ENCODE data around the gene STPG4. TPM values are rescaled to one million over a fixed set of nuclear protein-coding genes. Genes with fewer than 3 reads are reported as not detected.

STPG4 gene
- total RNA-seq, 6 donors from 2014 or later: 0.40 to 1.2 (median 0.48) TPM; not detected in 2

DNA sequence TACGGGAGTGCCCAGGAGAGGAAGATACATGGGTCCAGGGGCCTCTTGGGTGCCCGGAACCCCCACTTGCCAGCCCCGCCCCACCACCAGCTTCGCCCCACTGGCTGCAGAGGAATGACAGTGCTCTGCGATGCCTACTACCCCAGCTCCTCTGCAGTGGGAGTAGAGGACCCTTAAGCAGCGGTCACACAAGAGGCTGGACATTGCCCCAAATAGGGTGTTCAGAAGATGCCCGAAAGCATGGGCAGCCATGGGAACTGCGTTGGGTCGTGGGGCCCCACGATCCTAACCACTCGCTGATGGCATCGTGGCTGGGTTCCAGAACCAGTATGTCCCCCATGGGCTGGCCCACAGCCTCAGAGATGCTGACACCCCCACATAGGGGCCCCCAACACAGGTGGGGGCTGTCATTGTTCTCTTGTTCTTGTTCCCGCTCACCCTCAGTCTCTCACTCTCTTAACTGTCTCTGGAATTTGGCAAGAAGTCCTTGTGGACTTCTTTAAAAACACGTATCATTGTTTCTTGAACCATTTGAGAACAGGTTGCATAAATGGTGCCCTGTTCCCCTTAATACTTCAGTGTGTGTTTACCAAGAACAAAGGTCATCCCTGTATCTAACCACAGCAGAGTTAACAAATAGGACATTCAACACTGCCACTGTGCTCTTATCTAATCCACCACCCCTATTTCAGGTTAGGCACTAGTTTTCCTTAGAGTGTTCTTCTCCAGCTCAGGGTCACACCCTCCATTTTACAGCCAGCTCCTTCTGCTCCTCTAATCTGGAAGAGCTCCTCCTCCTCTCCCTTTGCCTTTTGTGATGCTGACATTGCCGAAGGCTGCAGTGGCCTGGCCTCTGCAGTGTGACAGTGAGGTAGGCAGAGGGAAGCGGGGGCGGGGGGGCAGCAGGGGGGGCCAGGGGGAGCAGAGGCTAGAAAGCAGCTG is 76.3 kb downstream of the STPG4 start:
- DNase-seq (no peak), ATAC-seq (ENCODE audit: low FRiP score in 2 of 2) (peak in 1 of 2 donors; percentile 4)
- 85% methylated on average over 16 to 17 of the region's 17 CpGs for whole genome bisulfite sequencing, 2 donors
- Histone ChIP-seq H3K27me3 (no peaks in the 10 kb centered on the region), H3K4me1 (peaks cover 41 to 67% (median 54%) of the 10 kb centered on the region in 4 donors), H3K36me3 (peaks cover 0 to 3% (median 0%) of the 10 kb centered on the region in 4 donors), H3K27ac (peak overlapping the region; percentile 46 to 84 (median 76)), H3K4me3 (no peak overlapping the region), H3K9me3 (no peaks in the 10 kb centered on the region)
- TF ChIP-seq POLR2AphosphoS5 (IDR thresholded peaks at IDR 0.05) (peak in 1 of 2 donors; percentile 74), POLR2A (IDR thresholded peaks at IDR 0.05) (no peak), EP300 (IDR thresholded peaks at IDR 0.05) (peak in 1 of 4 donors; percentile 67)
- TF ChIP-seq, protein P1, sequence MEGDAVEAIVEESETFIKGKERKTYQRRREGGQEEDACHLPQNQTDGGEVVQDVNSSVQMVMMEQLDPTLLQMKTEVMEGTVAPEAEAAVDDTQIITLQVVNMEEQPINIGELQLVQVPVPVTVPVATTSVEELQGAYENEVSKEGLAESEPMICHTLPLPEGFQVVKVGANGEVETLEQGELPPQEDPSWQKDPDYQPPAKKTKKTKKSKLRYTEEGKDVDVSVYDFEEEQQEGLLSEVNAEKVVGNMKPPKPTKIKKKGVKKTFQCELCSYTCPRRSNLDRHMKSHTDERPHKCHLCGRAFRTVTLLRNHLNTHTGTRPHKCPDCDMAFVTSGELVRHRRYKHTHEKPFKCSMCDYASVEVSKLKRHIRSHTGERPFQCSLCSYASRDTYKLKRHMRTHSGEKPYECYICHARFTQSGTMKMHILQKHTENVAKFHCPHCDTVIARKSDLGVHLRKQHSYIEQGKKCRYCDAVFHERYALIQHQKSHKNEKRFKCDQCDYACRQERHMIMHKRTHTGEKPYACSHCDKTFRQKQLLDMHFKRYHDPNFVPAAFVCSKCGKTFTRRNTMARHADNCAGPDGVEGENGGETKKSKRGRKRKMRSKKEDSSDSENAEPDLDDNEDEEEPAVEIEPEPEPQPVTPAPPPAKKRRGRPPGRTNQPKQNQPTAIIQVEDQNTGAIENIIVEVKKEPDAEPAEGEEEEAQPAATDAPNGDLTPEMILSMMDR (IDR thresholded peaks at IDR 0.05): no peak

DNA sequence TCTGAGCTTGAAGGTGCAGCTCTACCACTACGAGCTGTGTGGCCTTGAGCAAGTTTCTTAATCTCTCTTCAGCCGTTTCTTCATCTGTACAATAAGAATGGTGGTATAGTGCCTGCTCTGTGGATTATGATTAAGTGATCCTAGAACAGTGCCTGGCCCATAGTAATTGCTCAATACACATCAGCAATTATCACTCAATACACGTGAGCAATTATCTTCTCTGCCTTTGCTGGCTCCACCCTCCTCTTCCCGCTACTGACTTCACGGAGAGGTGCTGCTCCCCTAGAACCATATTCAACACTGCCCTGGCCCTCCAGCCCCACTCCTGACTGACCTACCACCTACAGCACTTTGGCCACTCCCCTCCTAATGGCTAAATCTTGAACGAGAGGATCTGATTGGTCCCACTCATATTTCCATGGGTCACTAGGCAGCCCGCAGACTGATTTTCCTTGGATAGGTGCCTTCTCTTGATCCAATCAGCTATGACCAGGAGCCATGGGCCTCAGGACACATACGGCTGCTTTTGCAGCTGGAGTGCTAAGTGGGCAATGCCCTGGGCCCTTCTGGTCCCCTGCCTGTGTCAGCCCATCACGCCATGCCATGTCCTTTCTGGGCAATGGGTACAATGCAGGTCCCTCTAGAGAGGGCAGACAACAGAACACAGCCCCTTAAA is 77.5 kb downstream of the STPG4 start:
- no peak overlapping the region for H3K4me3 ChIP-seq
- ATAC-seq (ENCODE audit: low FRiP score in 2 of 2): no peak
- no peaks in the 10 kb centered on the region for H3K9me3 ChIP-seq
- H3K27me3 ChIP-seq: no peaks in the 10 kb centered on the region
- H3K27ac ChIP-seq: peak overlapping the region; percentile 69 to 84 (median 76)
- peaks cover 36 to 68% (median 58%) of the 10 kb centered on the region in 4 donors for H3K4me1 ChIP-seq
- 83% methylated on average over 7 to 9 of the region's 9 CpGs for WGBS, 2 donors
- DNase-seq: no peak
- TF ChIP-seq, protein P1 (IDR thresholded peaks at IDR 0.05): no peak
- no peak for TF ChIP-seq EP300 (IDR thresholded peaks at IDR 0.05)
- no peak for TF ChIP-seq POLR2A (IDR thresholded peaks at IDR 0.05)
- TF ChIP-seq POLR2AphosphoS5 (IDR thresholded peaks at IDR 0.05): no peak
- peaks cover 0 to 12% (median 2%) of the 10 kb centered on the region in 4 donors for H3K36me3 ChIP-seq

DNA sequence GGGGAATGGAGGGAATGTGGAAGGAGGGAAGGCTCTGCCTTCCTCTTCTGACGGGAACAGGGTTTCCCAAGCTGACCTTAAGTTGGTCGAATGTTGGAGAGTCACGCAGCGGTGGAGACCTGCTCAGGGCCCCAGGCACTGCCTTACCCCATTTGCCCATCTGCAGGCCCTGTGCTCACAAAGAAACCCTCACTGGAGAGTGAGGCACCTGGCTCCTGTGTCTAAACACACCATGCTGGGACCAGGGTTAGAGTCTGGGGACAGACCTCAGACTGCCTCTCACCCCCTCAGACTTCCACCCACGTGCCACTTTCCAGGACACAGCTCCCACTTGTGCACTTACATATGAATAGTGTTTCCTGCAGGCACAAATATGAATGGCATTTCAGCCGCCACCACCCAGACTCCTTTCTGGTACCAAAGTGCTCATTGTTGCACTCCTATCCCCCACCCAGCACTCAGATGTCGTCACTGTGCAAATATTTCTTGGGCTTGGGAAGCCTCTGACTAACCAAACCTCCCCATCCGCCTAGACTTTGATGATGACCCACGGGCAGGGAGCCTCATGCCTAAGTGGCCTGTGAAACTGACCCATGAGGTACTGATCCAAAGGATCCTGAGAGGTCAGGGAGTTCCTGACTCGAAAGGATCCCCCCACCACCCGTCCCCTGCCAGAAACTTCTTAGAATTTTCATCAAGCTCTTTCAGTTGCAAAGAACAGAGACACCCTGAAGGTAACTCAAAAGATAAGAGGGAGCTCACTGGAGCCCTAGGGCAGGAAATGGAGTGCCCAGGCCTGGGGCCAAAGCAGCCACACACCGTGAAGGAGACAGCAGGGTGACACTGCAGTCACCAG is 78.3 kb downstream of the STPG4 start:
- peak; percentile 57 to 75 for ATAC-seq (ENCODE audit: low FRiP score in 2 of 2)
- Histone ChIP-seq H3K36me3 (peaks cover 0 to 12% (median 2%) of the 10 kb centered on the region in 4 donors), H3K4me3 (no peak overlapping the region), H3K27ac (peak overlapping the region; percentile 69 to 95 (median 76)), H3K4me1 (peaks cover 43 to 76% (median 66%) of the 10 kb centered on the region in 4 donors), H3K9me3 (no peaks in the 10 kb centered on the region), H3K27me3 (no peaks in the 10 kb centered on the region)
- WGBS, 2 donors: 39 to 62% methylated on average over 7 to 12 of the region's 12 CpGs
- TF ChIP-seq, protein P1 (IDR thresholded peaks at IDR 0.05): peak in 3 of 6 experiments; percentile 19 to 55 (median 40)
- TF ChIP-seq POLR2AphosphoS5 (IDR thresholded peaks at IDR 0.05): peak; percentile 22 to 75
- TF ChIP-seq EP300 (IDR thresholded peaks at IDR 0.05): peak in 1 of 4 donors; percentile 16
- TF ChIP-seq POLR2A (IDR thresholded peaks at IDR 0.05): peak in 1 of 4 donors; percentile 3
- DNase-seq: peak in 1 of 2 donors; percentile 86

DNA sequence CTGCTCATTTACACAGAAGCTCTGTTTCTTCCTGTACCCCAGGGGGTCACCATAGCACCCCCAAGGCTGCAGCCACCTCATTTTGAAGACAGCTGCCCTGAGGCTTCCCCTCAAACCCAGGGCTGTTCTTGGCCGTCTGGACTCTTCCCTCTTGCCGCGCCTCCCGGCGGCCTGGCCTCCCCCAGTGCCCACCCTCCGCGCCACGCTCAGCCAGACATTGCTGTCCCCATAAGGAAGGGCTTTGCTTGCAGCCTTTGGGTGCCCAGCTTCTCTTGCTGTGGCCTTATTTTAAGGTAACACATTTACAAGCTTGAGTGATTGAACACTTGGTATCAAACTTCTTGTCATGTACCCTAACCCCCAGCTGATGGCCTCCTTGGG is 79.0 kb downstream of the STPG4 start:
- ATAC-seq (ENCODE audit: low FRiP score in 2 of 2) (no peak), DNase-seq (no peak)
- no peak overlapping the region for H3K4me3 ChIP-seq
- H3K27me3 ChIP-seq: no peaks in the 10 kb centered on the region
- 92 to 94% methylated on average over 8 of the region's 8 CpGs for WGBS, 2 donors
- H3K4me1 ChIP-seq: peaks cover 50 to 83% (median 73%) of the 10 kb centered on the region in 4 donors
- peak overlapping the region; percentile 69 to 95 (median 76) for H3K27ac ChIP-seq
- TF ChIP-seq POLR2A (IDR thresholded peaks at IDR 0.05) (no peak), POLR2AphosphoS5 (IDR thresholded peaks at IDR 0.05) (no peak), EP300 (IDR thresholded peaks at IDR 0.05) (no peak)
- TF ChIP-seq, protein P1 (IDR thresholded peaks at IDR 0.05): no peak
- H3K9me3 ChIP-seq: no peaks in the 10 kb centered on the region
- peaks cover 0 to 12% (median 2%) of the 10 kb centered on the region in 4 donors for H3K36me3 ChIP-seq

Data from upper lobe of left lung (tissue), 6 donors.